Ovary (tissue), 3 donors: Measurements from ENCODE around the gene RAB27B.

Experiments
- POLR2A ChIP-seq: fragments of 450-650 bp; IDR thresholded peaks from one replicate; pipeline ENCODE4 v1.6.1; 2017; ENCODE audit warnings: antibody characterized with exemption, mild to moderate bottlenecking, moderate library complexity
- TF ChIP-seq, protein P1 (sequence below), 3 donors: fragments of 450-650 bp in 2 of 3; fragments of 200-600 bp in 1 of 3; IDR thresholded peaks; one replicate each; pipeline versions ENCODE4 v1.5.1 to v1.8.0; 2016 to 2022; ENCODE audit warnings: antibody characterized with exemption in 3 of 3, mild to moderate bottlenecking in 1 of 3
- donor health status: DM: no; HTN: no; CAD: no.

DNA sequence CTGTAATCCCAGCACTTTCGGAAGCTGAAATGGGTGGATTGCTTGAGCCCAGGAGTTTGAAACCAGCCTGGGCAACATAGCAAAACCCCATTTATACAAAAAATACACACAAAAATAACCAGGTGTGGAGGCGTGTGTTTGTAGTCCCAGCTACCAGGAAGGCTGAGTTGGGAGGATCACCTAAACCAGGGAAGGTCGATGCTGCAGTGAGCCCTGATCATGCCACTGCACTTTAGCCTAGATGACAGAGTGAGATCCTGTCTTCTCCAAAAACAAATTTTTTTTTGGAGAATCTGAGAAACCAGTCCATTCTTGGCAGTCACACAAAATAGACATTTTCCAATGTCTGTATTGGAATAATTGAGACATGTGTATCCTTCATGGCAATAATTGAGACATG, 46.8 kb downstream of the RAB27B start:
- TF ChIP-seq, protein P1, sequence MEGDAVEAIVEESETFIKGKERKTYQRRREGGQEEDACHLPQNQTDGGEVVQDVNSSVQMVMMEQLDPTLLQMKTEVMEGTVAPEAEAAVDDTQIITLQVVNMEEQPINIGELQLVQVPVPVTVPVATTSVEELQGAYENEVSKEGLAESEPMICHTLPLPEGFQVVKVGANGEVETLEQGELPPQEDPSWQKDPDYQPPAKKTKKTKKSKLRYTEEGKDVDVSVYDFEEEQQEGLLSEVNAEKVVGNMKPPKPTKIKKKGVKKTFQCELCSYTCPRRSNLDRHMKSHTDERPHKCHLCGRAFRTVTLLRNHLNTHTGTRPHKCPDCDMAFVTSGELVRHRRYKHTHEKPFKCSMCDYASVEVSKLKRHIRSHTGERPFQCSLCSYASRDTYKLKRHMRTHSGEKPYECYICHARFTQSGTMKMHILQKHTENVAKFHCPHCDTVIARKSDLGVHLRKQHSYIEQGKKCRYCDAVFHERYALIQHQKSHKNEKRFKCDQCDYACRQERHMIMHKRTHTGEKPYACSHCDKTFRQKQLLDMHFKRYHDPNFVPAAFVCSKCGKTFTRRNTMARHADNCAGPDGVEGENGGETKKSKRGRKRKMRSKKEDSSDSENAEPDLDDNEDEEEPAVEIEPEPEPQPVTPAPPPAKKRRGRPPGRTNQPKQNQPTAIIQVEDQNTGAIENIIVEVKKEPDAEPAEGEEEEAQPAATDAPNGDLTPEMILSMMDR (IDR thresholded peaks at IDR 0.05), result no peak
- TF ChIP-seq POLR2A, result no peak
